Epithelial cell of esophagus (primary cell): ENCODE data around the gene LRRC32.

ENCODE experiments used
- DNase-seq: peaks from one replicate; pipeline ENCODE4 v3.0.0; 2010; ENCODE audit warnings: low read depth
- H3K4me3 ChIP-seq: 2 replicates; pipeline ENCODE4 v1.5.1; 2011; ENCODE audit warnings: mild to moderate bottlenecking, low read length, control low read depth
- TF ChIP-seq, protein P1 (sequence below): IDR thresholded peaks from 2 replicates; pipeline ENCODE4 v1.5.1; 2011; ENCODE audit warnings: low read depth, mild to moderate bottlenecking, low read length, control low read depth, inconsistent platforms; ENCODE audit not compliant: insufficient read depth; ENCODE audit errors: missing control alignments

LRRC32 gene

DNA sequence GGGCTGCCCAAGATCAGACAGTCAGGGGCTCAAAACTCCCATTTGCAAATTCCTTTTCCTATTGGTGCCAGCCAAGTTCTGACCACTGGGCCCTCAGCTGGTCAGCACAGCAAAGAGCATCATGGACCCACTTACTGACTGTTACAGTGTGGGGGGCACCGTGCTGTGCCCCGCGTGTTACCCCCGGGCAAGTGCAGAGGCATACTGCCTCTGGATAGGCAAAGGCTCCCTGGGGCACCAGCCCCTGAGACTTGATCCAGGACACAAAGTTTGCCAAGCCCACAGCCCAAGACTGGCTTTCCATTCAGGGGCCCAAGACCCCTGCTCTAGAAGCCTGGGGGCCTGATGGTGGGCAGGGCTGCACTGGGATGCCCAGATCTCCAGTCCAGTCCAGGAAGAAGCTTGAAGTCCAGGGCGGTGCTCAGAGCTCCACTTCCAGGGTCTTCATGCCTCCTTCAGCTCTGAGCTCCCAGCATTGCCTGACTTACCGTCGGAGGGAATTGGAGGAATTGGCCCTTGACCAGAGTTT is 6.6 kb downstream of the LRRC32 start:
- TF ChIP-seq, protein P1, sequence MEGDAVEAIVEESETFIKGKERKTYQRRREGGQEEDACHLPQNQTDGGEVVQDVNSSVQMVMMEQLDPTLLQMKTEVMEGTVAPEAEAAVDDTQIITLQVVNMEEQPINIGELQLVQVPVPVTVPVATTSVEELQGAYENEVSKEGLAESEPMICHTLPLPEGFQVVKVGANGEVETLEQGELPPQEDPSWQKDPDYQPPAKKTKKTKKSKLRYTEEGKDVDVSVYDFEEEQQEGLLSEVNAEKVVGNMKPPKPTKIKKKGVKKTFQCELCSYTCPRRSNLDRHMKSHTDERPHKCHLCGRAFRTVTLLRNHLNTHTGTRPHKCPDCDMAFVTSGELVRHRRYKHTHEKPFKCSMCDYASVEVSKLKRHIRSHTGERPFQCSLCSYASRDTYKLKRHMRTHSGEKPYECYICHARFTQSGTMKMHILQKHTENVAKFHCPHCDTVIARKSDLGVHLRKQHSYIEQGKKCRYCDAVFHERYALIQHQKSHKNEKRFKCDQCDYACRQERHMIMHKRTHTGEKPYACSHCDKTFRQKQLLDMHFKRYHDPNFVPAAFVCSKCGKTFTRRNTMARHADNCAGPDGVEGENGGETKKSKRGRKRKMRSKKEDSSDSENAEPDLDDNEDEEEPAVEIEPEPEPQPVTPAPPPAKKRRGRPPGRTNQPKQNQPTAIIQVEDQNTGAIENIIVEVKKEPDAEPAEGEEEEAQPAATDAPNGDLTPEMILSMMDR = no peak
- H3K4me3 ChIP-seq = no peak overlapping the region
- no peak for DNase-seq

DNA sequence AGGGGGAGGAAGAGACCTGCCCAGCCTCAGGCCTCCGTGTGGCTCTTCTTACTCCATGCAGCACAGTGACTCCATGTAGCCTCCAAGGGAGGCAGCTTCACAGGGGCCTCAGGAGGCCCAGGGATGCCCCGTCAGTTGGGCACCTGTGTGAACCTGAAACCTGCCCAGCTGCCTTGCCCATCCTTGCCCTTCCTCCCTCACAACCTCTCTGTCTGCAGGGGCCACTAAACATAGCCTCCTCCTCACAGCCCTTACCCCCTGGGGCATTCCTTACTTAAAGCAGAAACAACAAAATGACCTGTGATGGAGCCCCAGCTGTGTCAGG is 7.1 kb downstream of the LRRC32 start:
- TF ChIP-seq, protein P1 = no peak
- DNase-seq = no peak
- no peak overlapping the region for H3K4me3 ChIP-seq

DNA sequence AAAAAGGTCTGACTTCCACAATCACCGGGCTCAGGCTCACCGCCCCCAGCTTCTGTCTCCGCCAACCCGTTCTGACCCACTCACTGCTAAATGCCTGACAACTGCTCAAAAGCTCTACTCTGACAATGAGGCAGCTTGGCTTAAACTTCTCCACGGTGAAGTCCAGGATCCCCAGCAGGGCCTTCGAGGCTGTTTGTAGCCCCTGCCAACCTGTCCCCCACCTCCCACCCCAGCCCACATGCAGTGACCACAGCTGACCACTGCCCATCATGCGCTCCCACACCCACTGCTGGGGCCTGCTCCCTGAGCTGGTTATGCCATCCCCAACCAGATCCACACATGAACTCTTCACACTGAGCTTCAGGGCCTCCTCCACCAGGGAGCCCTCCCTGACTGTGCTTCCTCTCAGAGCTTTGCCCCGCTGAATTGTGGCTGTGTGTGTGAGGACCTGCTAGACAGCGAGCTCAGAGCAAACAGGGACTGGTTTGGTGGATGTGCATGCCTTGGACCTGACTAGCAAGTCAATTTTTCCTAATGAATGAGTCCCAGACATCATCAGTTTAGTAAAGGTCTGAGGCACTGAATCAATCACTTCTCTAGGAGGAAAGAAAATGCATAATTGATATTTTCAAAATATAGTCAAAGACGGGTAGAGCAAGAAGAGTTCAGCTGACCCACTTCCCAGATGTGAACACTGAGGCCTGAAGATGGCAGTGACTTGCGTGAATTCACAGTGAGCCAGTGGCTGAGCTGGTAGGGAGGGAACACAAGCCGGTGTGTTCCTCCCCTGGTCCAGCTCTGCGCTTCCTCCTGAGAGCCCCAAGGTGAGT is 7.7 kb downstream of the LRRC32 start:
- TF ChIP-seq, protein P1 = no peak
- no peak for DNase-seq
- no peak overlapping the region for H3K4me3 ChIP-seq

DNA sequence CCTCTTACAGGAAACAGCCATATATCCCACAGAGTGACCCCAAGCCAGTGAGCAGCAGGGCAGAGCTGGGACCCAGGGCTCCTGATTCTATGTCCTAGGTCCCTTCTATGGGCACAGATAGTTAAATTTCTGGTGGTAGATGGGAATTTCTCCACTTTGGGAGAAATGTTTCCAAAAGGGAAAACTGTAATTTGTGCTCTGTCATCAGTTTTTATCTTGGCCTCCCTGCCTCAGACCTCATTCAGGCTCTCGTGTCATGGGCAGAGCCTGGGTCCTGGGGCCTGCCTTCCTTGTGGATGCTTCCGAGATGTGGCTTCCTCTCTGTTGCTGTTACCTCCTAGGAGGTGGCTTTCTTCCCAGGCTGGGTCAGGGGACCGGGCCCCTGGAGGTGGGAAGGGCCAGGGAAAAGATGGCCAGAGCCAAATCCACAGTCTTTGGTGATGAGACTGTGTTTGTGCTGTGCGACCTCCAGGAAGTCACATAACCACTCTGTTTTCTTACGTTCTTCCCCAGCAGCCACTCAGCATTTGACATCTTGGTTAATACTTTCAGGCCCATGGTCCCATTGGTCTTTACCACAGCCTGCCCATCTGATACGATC is 8.6 kb downstream of the LRRC32 start:
- TF ChIP-seq, protein P1 = no peak
- H3K4me3 ChIP-seq = no peak overlapping the region
- DNase-seq = no peak

DNA sequence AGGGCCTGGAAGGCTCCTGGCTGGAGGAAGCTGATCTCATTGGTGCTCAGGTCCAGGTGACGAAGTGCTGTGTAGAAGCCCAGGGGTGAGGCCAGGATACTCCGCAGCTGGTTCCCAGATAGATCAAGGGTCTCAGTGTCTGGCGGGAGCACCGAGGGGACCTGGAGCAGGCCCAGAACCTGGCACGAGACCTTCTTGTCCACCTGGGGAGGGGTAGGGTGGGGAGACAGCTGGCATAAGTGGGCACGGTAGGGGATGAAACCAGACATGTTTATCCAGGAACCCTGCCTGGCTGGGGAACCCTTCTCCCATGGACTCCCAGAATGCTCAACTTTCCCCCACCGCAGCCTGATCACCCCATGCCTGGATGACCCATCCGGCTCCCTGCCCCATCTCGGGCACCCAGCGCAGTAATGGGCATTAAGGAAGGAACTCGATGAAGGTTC is 9.2 kb downstream of the LRRC32 start:
- TF ChIP-seq, protein P1 = no peak
- no peak overlapping the region for H3K4me3 ChIP-seq
- DNase-seq = no peak

DNA sequence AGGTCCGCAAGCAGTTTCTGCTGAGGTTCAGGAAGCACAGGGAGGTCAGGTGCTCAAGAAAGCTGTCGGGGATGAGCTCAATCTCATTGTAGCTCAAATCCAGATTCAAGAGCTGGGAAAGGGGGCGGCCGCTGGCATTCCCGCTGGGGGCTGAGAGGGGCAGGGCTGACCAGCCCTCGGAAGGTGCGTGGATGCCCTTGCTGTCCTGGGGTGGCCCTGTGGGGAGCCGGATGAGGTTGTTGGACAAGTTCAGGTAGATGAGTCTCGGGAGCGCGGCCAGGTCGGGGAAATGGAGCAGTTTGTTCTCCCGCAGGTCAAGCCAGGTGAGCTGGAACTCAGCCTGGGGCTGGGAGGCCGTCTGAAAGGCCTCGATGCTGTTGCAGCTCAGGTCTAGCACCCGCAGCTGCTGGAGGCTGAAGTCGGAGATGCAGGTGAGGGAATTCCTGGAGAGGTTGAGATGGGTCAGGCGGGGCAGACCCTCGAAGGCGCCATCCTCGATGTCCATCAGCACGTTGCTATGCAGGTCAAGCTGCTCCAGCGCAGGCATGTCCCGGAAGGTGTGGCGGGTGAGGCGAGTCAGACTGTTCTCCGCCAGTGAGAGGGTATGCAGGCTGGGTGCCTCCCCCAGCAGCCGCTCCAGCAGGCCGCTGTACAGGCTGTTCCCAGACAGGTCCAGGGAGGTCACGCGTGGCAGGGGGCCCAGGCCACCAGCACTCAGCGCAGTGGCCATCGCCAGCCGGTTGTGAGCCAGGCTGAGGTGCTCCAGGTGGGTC is 9.8 kb downstream of the LRRC32 start:
- DNase-seq = no peak
- TF ChIP-seq, protein P1 = no peak
- H3K4me3 ChIP-seq = no peak overlapping the region
